Loucy (cell line): ENCODE data around the gene NAT14.

ENCODE experiments used
- H2AFZ ChIP-seq: fragments of 200-600 bp; sonication (generic); 2 replicates; pipeline ENCODE4 v1.6.0; 2016; ENCODE audit warnings: antibody characterized with exemption, mild to moderate bottlenecking, low read length, moderate library complexity
- H3F3A ChIP-seq: fragments of 200-600 bp; 2 replicates; pipeline ENCODE4 v1.6.0; 2016; ENCODE audit warnings: antibody characterized with exemption, low read depth, mild to moderate bottlenecking
- H3K27me3 ChIP-seq: fragments of 200-600 bp; sonication (generic); 2 replicates; pipeline ENCODE4 v1.6.1; 2014; ENCODE audit warnings: low read length, mild to moderate bottlenecking; ENCODE audit not compliant: insufficient read depth, poor library complexity, severe bottlenecking
- H3K36me3 ChIP-seq: fragments of 200-600 bp; sonication (generic); 2 replicates; pipeline ENCODE4 v1.6.1; 2016; ENCODE audit warnings: low read length; ENCODE audit not compliant: insufficient read depth
- H3K4me1 ChIP-seq: fragments of 200-600 bp; sonication (generic); 2 replicates; pipeline ENCODE4 v1.5.1; 2014; ENCODE audit warnings: low read length, mild to moderate bottlenecking; ENCODE audit not compliant: insufficient read depth, poor library complexity, severe bottlenecking
- H3K4me2 ChIP-seq: fragments of 200-600 bp; sonication (generic); 2 replicates; pipeline ENCODE4 v1.6.0; 2014; ENCODE audit warnings: antibody characterized with exemption, low read length, low read depth, mild to moderate bottlenecking; ENCODE audit not compliant: poor library complexity, severe bottlenecking
- H3K4me3 ChIP-seq: fragments of 200-600 bp; sonication (generic); 2 replicates; pipeline ENCODE4 v1.5.1; 2014; ENCODE audit warnings: low read length, mild to moderate bottlenecking, mixed read lengths; ENCODE audit not compliant: poor library complexity, severe bottlenecking
- H3K79me2 ChIP-seq: fragments of 200-600 bp; sonication (generic); 2 replicates; pipeline ENCODE4 v1.6.1; 2014; ENCODE audit warnings: low read length; ENCODE audit not compliant: insufficient read depth
- H3K9ac ChIP-seq: fragments of 200-600 bp; sonication (generic); 2 replicates; pipeline ENCODE4 v1.6.0; 2014; ENCODE audit warnings: mild to moderate bottlenecking, low read depth, low read length, moderate library complexity; ENCODE audit not compliant: poor library complexity, severe bottlenecking
- H3K9me2 ChIP-seq: fragments of 200-600 bp; sonication (generic); replicated peaks from 2 replicates; pipeline ENCODE4 v1.6.1; 2016; ENCODE audit warnings: low read depth, low read length, mixed read lengths
- H3K9me3 ChIP-seq: fragments of 200-600 bp; sonication (generic); 2 replicates; pipeline ENCODE4 v1.6.1; 2014; ENCODE audit warnings: mild to moderate bottlenecking, antibody characterized with exemption, low read length, low read depth; ENCODE audit not compliant: insufficient read depth
- H4K20me1 ChIP-seq: fragments of 200-600 bp; sonication (generic); 2 replicates; pipeline ENCODE4 v1.6.0; 2014; ENCODE audit warnings: antibody characterized with exemption, low read length, mild to moderate bottlenecking; ENCODE audit not compliant: insufficient read depth, poor library complexity, severe bottlenecking
- EZH2phosphoT487 ChIP-seq: fragments of 200-600 bp; IDR thresholded peaks from 2 replicates; pipeline ENCODE4 v1.6.1; 2018; ENCODE audit warnings: antibody characterized with exemption, mild to moderate bottlenecking, moderate library complexity, borderline replicate concordance
- TF ChIP-seq, protein P1 (sequence below): fragments of 200-600 bp; sonication (generic); conservative IDR thresholded peaks from 2 replicates; pipeline ENCODE4 v1.5.1; 2014; ENCODE audit warnings: mild to moderate bottlenecking, antibody characterized with exemption, low read length

The NAT14 gene

DNA sequence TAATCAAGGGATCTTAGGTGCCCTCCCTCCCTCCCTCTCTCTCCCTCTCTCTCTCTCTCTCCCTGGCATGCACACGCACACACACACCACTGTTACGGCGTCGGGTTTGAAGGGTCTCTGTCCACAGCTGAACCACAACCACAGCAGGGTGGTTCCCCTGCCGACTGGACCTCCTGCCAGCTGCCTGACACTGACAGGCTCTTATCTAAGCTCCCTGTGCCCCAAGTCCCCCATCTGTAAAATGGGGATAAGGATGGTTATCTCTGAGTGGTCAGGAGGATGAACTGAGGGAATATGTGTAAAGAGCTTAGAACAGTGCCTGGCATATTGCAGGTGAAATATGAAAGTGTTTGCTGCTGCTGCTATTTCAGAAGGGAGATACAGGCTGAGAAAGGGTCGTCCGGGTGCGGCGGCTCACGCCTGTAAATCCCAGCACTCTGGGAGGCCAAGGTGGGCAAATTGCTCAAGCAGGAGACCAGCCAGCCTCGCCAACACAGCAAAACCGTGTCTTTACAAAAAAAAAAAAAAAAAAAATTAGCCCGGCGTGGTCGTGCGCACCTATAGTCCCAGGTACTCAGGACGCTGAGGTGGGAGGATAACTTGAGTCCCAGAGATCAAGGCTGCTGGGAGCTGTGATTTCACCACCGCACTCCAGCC, 41.0 kb upstream of the NAT14 start:
- TF ChIP-seq EZH2phosphoT487: no peak
- TF ChIP-seq, protein P1, sequence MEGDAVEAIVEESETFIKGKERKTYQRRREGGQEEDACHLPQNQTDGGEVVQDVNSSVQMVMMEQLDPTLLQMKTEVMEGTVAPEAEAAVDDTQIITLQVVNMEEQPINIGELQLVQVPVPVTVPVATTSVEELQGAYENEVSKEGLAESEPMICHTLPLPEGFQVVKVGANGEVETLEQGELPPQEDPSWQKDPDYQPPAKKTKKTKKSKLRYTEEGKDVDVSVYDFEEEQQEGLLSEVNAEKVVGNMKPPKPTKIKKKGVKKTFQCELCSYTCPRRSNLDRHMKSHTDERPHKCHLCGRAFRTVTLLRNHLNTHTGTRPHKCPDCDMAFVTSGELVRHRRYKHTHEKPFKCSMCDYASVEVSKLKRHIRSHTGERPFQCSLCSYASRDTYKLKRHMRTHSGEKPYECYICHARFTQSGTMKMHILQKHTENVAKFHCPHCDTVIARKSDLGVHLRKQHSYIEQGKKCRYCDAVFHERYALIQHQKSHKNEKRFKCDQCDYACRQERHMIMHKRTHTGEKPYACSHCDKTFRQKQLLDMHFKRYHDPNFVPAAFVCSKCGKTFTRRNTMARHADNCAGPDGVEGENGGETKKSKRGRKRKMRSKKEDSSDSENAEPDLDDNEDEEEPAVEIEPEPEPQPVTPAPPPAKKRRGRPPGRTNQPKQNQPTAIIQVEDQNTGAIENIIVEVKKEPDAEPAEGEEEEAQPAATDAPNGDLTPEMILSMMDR: no peak
- Histone ChIP-seq H3K36me3 (no peaks in the 10 kb centered on the region), H3K9ac (no peak overlapping the region), H4K20me1 (no peaks in the 10 kb centered on the region), H3K4me3 (no peak overlapping the region), H3K27me3 (no peaks in the 10 kb centered on the region), H3K9me2 (no peaks in the 10 kb centered on the region), H3F3A (no peaks in the 10 kb centered on the region), H3K4me1 (no peaks in the 10 kb centered on the region), H3K79me2 (no peaks in the 10 kb centered on the region), H3K4me2 (no peak overlapping the region), H3K9me3 (no peaks in the 10 kb centered on the region), H2AFZ (no peak overlapping the region)

DNA sequence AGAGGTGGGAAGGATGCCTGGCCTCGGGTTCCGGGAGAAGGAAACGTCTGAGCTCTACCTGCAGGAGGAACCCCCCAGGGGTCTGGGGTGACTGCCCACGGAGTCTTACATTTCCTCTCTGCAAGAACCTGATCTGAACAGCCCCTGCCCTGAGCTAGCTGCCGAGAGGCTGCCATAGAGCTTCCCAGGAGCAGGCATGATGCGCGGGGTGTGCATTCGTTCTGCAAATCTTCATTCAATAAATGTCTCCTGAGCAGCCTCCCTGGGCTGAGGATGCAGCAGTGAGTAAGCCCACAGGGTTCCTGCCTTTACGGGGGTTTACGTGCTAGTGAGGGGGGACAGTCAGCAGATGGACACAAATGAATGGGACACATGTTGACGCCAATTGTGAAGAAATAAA, 40.3 kb upstream of the NAT14 start:
- Histone ChIP-seq H3K79me2 (no peaks in the 10 kb centered on the region), H3K27me3 (no peaks in the 10 kb centered on the region), H3K9ac (no peak overlapping the region), H3K9me2 (no peaks in the 10 kb centered on the region), H3K4me2 (no peak overlapping the region), H3K9me3 (no peaks in the 10 kb centered on the region), H3K4me1 (no peaks in the 10 kb centered on the region), H3F3A (no peaks in the 10 kb centered on the region), H4K20me1 (no peaks in the 10 kb centered on the region), H3K36me3 (no peaks in the 10 kb centered on the region), H2AFZ (no peak overlapping the region), H3K4me3 (no peak overlapping the region)
- no peak for TF ChIP-seq EZH2phosphoT487
- TF ChIP-seq, protein P1: no peak

DNA sequence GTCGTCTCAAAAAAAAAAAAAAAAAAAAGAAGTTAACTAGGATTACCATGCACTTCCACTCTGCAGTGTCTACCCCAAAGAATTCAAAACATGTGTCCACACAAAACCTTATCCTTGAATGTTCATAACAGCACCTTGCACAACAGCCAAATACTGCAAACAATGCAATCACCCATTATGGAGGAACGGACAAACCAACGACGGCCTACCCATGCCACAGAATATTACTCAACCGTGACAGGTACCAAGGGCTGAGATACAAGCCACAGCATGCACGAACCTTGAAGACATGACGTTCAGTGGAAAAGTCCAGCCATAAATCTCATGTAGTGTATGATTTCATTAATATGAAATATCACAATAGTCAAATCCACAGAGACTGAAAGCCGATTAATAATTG, 38.9 kb upstream of the NAT14 start:
- Histone ChIP-seq H3K4me1 (no peaks in the 10 kb centered on the region), H4K20me1 (no peaks in the 10 kb centered on the region), H3K9me3 (no peaks in the 10 kb centered on the region), H3K36me3 (no peaks in the 10 kb centered on the region), H3K4me2 (no peak overlapping the region), H2AFZ (no peak overlapping the region), H3K9ac (no peak overlapping the region), H3K79me2 (no peaks in the 10 kb centered on the region), H3K4me3 (no peak overlapping the region), H3K9me2 (no peaks in the 10 kb centered on the region), H3K27me3 (no peaks in the 10 kb centered on the region), H3F3A (no peaks in the 10 kb centered on the region)
- TF ChIP-seq, protein P1: no peak
- TF ChIP-seq EZH2phosphoT487: no peak
